HepG2 (cell line): Measurements from ENCODE around the gene CYBRD1. TPM values are rescaled to one million over a fixed set of nuclear protein-coding genes. Genes with fewer than 3 reads are reported as not detected.

Source experiments
- ATAD3A ChIP-seq: sonication (generic); formaldehyde crosslinking; IDR thresholded peaks from 2 replicates; pipeline ENCODE4 v1.4.0; 2020; ENCODE audit warnings: missing genetic modification reagents
- ATF6 ChIP-seq: sonication (generic); formaldehyde crosslinking; conservative IDR thresholded peaks from 2 replicates; pipeline ENCODE4 v1.4.0; 2020; ENCODE audit warnings: missing genetic modification reagents
- BORCS8-MEF2B ChIP-seq: sonication (generic); formaldehyde crosslinking; IDR thresholded peaks from 2 replicates; pipeline ENCODE4 v1.8.0; 2022; ENCODE audit warnings: mild to moderate bottlenecking, missing genetic modification reagents
- DZIP1 ChIP-seq: sonication (generic); formaldehyde crosslinking; IDR thresholded peaks from 2 replicates; pipeline ENCODE4 v1.5.0; 2020; ENCODE audit warnings: mild to moderate bottlenecking, missing genetic modification reagents
- JUN ChIP-seq: sonication (generic); formaldehyde crosslinking; IDR thresholded peaks from 2 replicates; pipeline ENCODE4 v1.4.0; 2020; ENCODE audit warnings: mild to moderate bottlenecking, missing genetic modification reagents
- PLRG1 ChIP-seq: fragments of 450-650 bp; conservative IDR thresholded peaks from 2 replicates; pipeline ENCODE4 v1.6.1; 2016
- RBAK ChIP-seq: sonication (generic); formaldehyde crosslinking; IDR thresholded peaks from 2 replicates; pipeline ENCODE4 v1.5.1; 2020; ENCODE audit warnings: mild to moderate bottlenecking, missing genetic modification reagents
- SALL1 ChIP-seq: sonication (generic); formaldehyde crosslinking; IDR thresholded peaks from 2 replicates; pipeline ENCODE4 v1.8.0; 2022; ENCODE audit warnings: mild to moderate bottlenecking, missing genetic modification reagents
- ZBTB26 ChIP-seq: IDR thresholded peaks from 2 replicates; pipeline ENCODE4 v1.6.1; 2016; ENCODE audit warnings: missing compliant biosample characterization, missing genetic modification reagents, borderline replicate concordance
- ZBTB33 ChIP-seq: sonication (generic); formaldehyde crosslinking; IDR thresholded peaks from 2 replicates; pipeline ENCODE4 v1.4.0; 2020; ENCODE audit warnings: missing genetic modification reagents
- ZFY ChIP-seq: sonication (generic); formaldehyde crosslinking; IDR thresholded peaks from 2 replicates; pipeline ENCODE4 v1.4.0; 2020; ENCODE audit warnings: missing genetic modification reagents
- ZNF281 ChIP-seq: sonication (generic); formaldehyde crosslinking; IDR thresholded peaks from 2 replicates; pipeline ENCODE4 v1.4.0; 2020; ENCODE audit warnings: missing genetic modification reagents, borderline replicate concordance
- ZNF337 ChIP-seq: sonication (generic); formaldehyde crosslinking; IDR thresholded peaks from 2 replicates; pipeline ENCODE4 v1.5.1; 2020; ENCODE audit warnings: missing genetic modification reagents, low read depth, mild to moderate bottlenecking, borderline replicate concordance
- ZNF546 ChIP-seq: sonication (generic); formaldehyde crosslinking; conservative IDR thresholded peaks from 2 replicates; pipeline ENCODE4 v1.8.1; 2023; ENCODE audit warnings: mild to moderate bottlenecking, missing genetic modification reagents
- ZNF629 ChIP-seq: sonication (generic); formaldehyde crosslinking; conservative IDR thresholded peaks from 2 replicates; pipeline ENCODE4 v1.5.0; 2020; ENCODE audit warnings: missing genetic modification reagents
- ZNF652 ChIP-seq: IDR thresholded peaks from 2 replicates; pipeline ENCODE4 v1.6.1; 2016; ENCODE audit warnings: low read depth, borderline replicate concordance
- ZZZ3 ChIP-seq: sonication (generic); formaldehyde crosslinking; IDR thresholded peaks from 2 replicates; pipeline ENCODE4 v1.4.0; 2020; ENCODE audit warnings: missing genetic modification reagents, mild to moderate bottlenecking, borderline replicate concordance
- polyA plus RNA-seq, 8 experiments: library from polyadenylated mRNA; depleted of rRNA in 3 of 8; stranded (reverse) in 7 of 8; unstranded in 1 of 8; fragments of >200 nt; fragmentation: Illumina TruSeq in 4 of 8; extraction: Trizol in 4 of 8; gene quantifications; 2 replicates each; pipeline versions ENCODE4 v1.2.1 to v1.2.3, GENCODE V29; 2011 to 2016; ENCODE audit warnings: low read depth in 4 of 8, missing spikeins in 1 of 8, mixed read lengths in 1 of 8; ENCODE audit not compliant: insufficient read depth in 1 of 8
- total RNA-seq, 5 experiments: library from RNA; depleted of rRNA; stranded (reverse); fragments of >200 nt; fragmentation: Illumina TruSeq; extraction: Trizol; gene quantifications; 2 replicates each; pipeline ENCODE4 v1.2.3, GENCODE V29; 2016; ENCODE audit warnings: low read depth in 1 of 5

The CYBRD1 gene
- total and polyA plus RNA-seq, 2 of the 13 experiments (the other 11 are each of a cell fraction or from before 2014, with no cell fraction given), result 0.13 to 0.42 TPM

GRCh38 chr2:171574149-171574795 is 52.0 kb downstream of the CYBRD1 start (continued):
- TF ChIP-seq ZBTB26 (CRISPR knock-in tag) (peak; percentile 40; the same call in 1 of the 2 replicates), PLRG1 (no peak), ATF6 (CRISPR knock-in tag) (no peak), ZZZ3 (CRISPR knock-in tag) (no peak), JUN (no peak), RBAK (CRISPR knock-in tag) (no peak), ZNF652 (CRISPR knock-in tag) (no peak), ATAD3A (CRISPR knock-in tag) (no peak), ZBTB33 (CRISPR knock-in tag) (no peak), ZFY (peak; percentile 73), ZNF546 (no peak), ZNF337 (CRISPR knock-in tag) (no peak), ZNF629 (CRISPR knock-in tag) (no peak), DZIP1 (no peak), ZNF281 (CRISPR knock-in tag) (no peak), SALL1 (CRISPR knock-in tag) (peak; percentile 64; the same call in 1 of the 2 replicates), BORCS8-MEF2B (CRISPR knock-in tag) (no peak)
